ENCODE results near the gene KLHL25. TPM values are rescaled to one million over a fixed set of nuclear protein-coding genes. Genes with fewer than 3 reads are reported as not detected.
A peak's percentile ranks its signal among the peaks of the same experiment; 100 is the strongest.

The KLHL25 gene, protein sequence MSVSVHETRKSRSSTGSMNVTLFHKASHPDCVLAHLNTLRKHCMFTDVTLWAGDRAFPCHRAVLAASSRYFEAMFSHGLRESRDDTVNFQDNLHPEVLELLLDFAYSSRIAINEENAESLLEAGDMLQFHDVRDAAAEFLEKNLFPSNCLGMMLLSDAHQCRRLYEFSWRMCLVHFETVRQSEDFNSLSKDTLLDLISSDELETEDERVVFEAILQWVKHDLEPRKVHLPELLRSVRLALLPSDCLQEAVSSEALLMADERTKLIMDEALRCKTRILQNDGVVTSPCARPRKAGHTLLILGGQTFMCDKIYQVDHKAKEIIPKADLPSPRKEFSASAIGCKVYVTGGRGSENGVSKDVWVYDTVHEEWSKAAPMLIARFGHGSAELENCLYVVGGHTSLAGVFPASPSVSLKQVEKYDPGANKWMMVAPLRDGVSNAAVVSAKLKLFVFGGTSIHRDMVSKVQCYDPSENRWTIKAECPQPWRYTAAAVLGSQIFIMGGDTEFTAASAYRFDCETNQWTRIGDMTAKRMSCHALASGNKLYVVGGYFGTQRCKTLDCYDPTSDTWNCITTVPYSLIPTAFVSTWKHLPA
- total RNA-seq (16.7 and 18.0 TPM in 2 replicates), polyA plus RNA-seq (10.9 and 19.3 TPM in 2 replicates)

DNA sequence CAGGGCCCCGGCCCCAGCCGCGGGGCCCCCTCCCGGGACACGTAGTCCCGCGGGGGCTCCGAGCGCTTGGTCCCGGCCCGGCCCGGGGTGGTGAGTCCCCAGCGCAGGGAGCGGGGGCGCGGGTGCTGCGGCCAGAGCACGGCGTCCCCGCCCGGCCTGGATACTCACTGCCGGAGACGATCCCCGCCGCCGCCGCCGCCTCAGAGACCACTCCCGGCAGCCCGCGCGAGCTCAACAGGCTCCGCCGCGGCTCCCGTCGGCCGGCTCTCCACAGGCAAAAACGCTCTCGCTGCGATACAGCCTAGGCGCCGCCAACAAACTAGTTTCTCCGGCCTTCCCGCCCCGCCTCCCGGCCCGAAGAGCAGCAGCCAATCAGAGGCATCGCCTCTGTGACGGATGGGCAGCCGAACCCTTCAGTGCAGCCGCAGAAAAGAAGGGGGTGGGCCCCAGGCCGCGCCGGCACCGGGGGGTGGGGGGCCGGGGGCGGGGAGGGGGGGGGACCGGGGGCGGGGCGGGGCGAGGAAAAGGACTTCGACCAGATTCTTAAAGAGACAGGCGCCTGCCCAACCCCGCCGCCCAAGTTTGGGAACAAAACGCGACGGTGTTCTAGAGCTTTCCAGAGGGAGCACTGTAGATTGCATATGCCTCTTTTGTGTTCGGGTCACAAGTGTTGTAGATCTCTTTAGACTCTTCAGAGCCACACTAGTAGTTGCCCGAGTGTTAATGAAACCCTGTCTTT, at the start of gene KLHL25:
Gene KLHL25 (minus strand): TSS at position 328 of the 739 bp plus-strand sequence. CDS start 25,115 bp downstream, outside the sequence.
- Histone ChIP-seq H3K4me1 (ENCODE audit: low read depth) (peaks cover 6% of the 10 kb centered on the region), H3K9me3 (ENCODE audit: low read depth) (no peaks in the 10 kb centered on the region), H3K4me3 (peak within 1 kb of the TSS; percentile 95), H3K27ac (peak within 1 kb of the TSS; percentile 90), H3K36me3 (no peaks in the 10 kb centered on the region), H3K27me3 (no peaks in the 10 kb centered on the region)
- DNase-seq (ENCODE audit: low read depth in 1 of 2, low spot score in 1 of 2), result peak; percentile 96 to 98
- TF ChIP-seq, protein P1, sequence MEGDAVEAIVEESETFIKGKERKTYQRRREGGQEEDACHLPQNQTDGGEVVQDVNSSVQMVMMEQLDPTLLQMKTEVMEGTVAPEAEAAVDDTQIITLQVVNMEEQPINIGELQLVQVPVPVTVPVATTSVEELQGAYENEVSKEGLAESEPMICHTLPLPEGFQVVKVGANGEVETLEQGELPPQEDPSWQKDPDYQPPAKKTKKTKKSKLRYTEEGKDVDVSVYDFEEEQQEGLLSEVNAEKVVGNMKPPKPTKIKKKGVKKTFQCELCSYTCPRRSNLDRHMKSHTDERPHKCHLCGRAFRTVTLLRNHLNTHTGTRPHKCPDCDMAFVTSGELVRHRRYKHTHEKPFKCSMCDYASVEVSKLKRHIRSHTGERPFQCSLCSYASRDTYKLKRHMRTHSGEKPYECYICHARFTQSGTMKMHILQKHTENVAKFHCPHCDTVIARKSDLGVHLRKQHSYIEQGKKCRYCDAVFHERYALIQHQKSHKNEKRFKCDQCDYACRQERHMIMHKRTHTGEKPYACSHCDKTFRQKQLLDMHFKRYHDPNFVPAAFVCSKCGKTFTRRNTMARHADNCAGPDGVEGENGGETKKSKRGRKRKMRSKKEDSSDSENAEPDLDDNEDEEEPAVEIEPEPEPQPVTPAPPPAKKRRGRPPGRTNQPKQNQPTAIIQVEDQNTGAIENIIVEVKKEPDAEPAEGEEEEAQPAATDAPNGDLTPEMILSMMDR (IDR thresholded peaks at IDR 0.05; ENCODE audit: low read depth, low read length), result no peak

DNA sequence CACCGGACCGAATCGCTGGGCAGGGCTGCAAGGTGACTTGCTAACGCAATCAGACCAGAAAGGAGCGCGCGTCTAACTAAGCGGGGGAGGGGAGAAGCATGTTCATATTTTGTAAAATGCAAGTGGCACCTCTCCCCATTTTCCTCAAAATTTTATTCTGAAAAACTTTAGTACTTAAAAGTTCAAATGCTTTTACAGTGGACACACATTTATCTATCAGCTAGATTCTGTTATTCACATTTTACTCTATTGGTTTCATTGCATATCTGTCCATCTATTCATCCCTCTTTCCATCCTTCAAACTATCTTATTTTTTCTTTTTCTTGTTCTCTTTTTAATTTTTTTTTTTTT, 46.1 kb upstream of the KLHL25 start:
- Histone ChIP-seq H3K36me3 (no peaks in the 10 kb centered on the region), H3K27me3 (peaks cover 5% of the 10 kb centered on the region), H3K27ac (no peak overlapping the region), H3K4me1 (ENCODE audit: low read depth) (peaks cover 3% of the 10 kb centered on the region), H3K9me3 (ENCODE audit: low read depth) (no peaks in the 10 kb centered on the region), H3K4me3 (no peak overlapping the region)
- TF ChIP-seq, protein P1 (IDR thresholded peaks at IDR 0.05; ENCODE audit: low read depth, low read length), result no peak
- no peak for DNase-seq (ENCODE audit: low read depth in 1 of 2, low spot score in 1 of 2)

DNA sequence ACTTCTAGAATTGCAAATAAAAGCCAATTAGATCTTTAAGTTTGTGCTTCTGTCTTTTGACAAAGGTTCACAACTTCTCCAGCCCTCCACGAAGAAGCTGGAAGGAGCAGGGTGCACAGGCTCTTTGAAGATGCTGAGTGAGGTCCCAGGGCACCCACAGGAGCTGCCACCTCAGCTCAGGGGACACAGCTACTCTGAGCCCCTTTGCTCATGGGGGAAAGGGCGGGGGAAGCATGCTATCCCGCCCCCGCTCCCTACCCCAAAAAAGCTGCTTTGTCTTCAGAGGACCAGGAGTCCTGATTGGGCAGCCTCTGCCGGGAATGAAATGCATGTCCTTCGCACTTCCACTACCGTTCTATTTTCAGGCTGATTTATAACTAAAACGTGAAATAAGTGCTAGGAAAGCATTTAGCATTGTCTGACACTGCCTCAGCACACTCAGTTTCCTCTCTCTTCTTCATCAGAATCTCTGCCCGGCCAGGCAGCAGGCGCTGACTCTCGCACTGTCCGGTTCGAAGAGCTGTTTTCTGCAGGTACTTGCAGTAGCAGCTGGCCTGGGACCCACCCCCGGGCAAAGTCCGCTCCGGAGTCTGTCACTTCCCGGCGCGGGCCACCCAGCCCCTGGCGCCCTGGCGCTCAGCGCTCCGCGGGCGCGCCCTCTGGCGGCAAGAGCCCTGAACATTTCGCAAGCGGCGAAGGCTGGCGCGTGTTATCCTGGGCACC, 45.5 kb upstream of the KLHL25 start:
- Histone ChIP-seq H3K9me3 (ENCODE audit: low read depth) (no peaks in the 10 kb centered on the region), H3K36me3 (no peaks in the 10 kb centered on the region), H3K4me3 (peak overlapping the region; percentile 14), H3K27me3 (peaks cover 5% of the 10 kb centered on the region), H3K4me1 (ENCODE audit: low read depth) (peaks cover 3% of the 10 kb centered on the region), H3K27ac (no peak overlapping the region)
- peak; percentile 69 to 91 for DNase-seq (ENCODE audit: low read depth in 1 of 2, low spot score in 1 of 2)
- TF ChIP-seq, protein P1 (IDR thresholded peaks at IDR 0.05; ENCODE audit: low read depth, low read length), result peak; percentile 91

DNA sequence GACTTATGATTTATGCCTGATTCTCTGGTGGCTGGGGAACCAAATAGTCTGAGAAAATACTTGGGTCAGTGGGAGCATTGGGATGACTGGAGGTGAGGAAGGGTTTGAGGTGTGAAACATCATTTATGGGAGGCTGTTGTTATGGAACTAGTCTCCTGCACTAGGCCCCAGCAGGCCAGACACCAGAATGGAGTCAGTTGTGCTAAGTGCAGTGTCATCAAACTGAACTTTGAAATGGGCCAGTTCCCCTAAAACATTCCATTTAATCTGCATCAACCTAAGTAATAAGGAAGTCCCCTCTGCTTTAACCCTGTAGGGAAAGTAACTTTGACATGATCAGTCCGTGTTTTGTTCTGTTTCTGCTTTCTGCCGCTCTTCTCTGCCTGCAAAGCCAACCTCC, 44.9 kb upstream of the KLHL25 start:
- Histone ChIP-seq H3K27me3 (peaks cover 5% of the 10 kb centered on the region), H3K9me3 (ENCODE audit: low read depth) (no peaks in the 10 kb centered on the region), H3K27ac (no peak overlapping the region), H3K36me3 (no peaks in the 10 kb centered on the region), H3K4me3 (no peak overlapping the region), H3K4me1 (ENCODE audit: low read depth) (peaks cover 3% of the 10 kb centered on the region)
- no peak for DNase-seq (ENCODE audit: low read depth in 1 of 2, low spot score in 1 of 2)
- TF ChIP-seq, protein P1 (IDR thresholded peaks at IDR 0.05; ENCODE audit: low read depth, low read length), result no peak

DNA sequence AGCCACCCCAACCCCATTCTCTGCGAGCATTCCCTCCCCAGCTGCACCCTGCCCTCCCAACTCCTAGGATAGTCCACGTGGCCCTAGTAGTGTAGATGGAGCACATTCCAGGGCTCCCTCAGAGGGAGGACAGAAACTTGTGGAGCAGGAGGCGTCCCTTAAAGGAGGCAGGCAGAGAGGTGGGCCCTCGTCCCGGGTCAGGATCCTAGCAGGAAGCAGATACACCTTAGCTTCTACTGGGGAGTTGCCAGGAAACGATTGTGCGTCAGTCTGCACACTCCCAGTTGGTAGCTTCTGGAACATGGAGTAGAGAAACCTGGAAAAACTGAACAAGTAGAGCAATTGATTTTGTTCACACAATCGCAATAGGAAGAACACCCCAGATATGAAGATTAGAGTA, 43.9 kb upstream of the KLHL25 start:
- DNase-seq (ENCODE audit: low read depth in 1 of 2, low spot score in 1 of 2), result no peak
- TF ChIP-seq, protein P1 (IDR thresholded peaks at IDR 0.05; ENCODE audit: low read depth, low read length), result no peak

More for the DNA sequence above, 43.9 kb upstream of the KLHL25 start:
- Histone ChIP-seq H3K4me3 (no peak overlapping the region), H3K27ac (no peak overlapping the region), H3K4me1 (ENCODE audit: low read depth) (peaks cover 3% of the 10 kb centered on the region), H3K9me3 (ENCODE audit: low read depth) (no peaks in the 10 kb centered on the region), H3K27me3 (peaks cover 5% of the 10 kb centered on the region), H3K36me3 (no peaks in the 10 kb centered on the region)

All from cardiac muscle cell (in vitro differentiated cells and primary cell).